ENCODE results near the gene TMEM89. TPM values are rescaled to one million over a fixed set of nuclear protein-coding genes. Genes with fewer than 3 reads are reported as not detected.
A peak's percentile ranks its signal among the peaks of the same experiment; 100 is the strongest.

Gene TMEM89
- polyA plus RNA-seq, 3 donors, result 0.21 TPM; not detected in 2

- Mint-ChIP-seq H3K27me3 (ENCODE audit: low read depth in 3 of 3) (peaks cover 5 to 6% (median 6%) of the 10 kb centered on the region in 3 donors), H3K36me3 (no peaks in the 10 kb centered on the region), H3K9me3 (no peaks in the 10 kb centered on the region), H3K4me3 (no peak overlapping the region), H3K27ac (no peak overlapping the region), H3K4me1 (no peaks in the 10 kb centered on the region)
- DNase-seq, result no peak
- H3K79me2 ChIP-seq (ENCODE audit: insufficient read depth, low read length), result no peaks in the 10 kb centered on the region
- H4K20me1 ChIP-seq (ENCODE audit: insufficient read depth, low read length), result no peaks in the 10 kb centered on the region
- no peak overlapping the region for H3K4me3 ChIP-seq (replicated peaks in 1 of 3; ENCODE audit: low read depth in 2 of 3, low read length in 3 of 3)
- no peaks in the 10 kb centered on the region for H3K9me3 ChIP-seq (replicated peaks in 1 of 2; ENCODE audit: control insufficient read depth in 1 of 2, insufficient read depth in 1 of 2, low read length in 2 of 2)
- no peak overlapping the region for H2AFZ ChIP-seq (ENCODE audit: insufficient read depth, low read depth, low read length, poor library complexity, severe bottlenecking)
- H3K36me3 ChIP-seq (replicated peaks in 1 of 2; ENCODE audit: control insufficient read depth in 1 of 2, insufficient read depth in 2 of 2, low read length in 2 of 2), result no peaks in the 10 kb centered on the region
- H3K4me1 ChIP-seq (ENCODE audit: control insufficient read depth in 1 of 2, insufficient read depth in 2 of 2, low read length in 2 of 2), result no peaks in the 10 kb centered on the region
- no peak for TF ChIP-seq CTCF (IDR thresholded peaks at IDR 0.05)
- H3K4me2 ChIP-seq (replicated peaks; ENCODE audit: extremely low read depth, low read length, poor library complexity, severe bottlenecking), result no peak overlapping the region
- H3K27ac ChIP-seq (ENCODE audit: low read depth in 1 of 2, low read length in 2 of 2), result no peak overlapping the region
- WGBS (ENCODE audit: insufficient coverage), result 97% methylated on average over 4 of the region's 7 CpGs
- intact Hi-C loops (cut with micrococcal nuclease), result loop anchor here in 1 of 2 donors (5.0 kb wide), 1 partner anchor 35 kb away; the partner anchor contains the start of gene UQCRC1
- H3K27me3 ChIP-seq (ENCODE audit: control insufficient read depth in 2 of 2, insufficient read depth in 2 of 2, low read length in 2 of 2), result no peaks in the 10 kb centered on the region
- no peak overlapping the region for H3K9ac ChIP-seq (ENCODE audit: insufficient read depth, low read length, poor library complexity, severe bottlenecking)
These were observed 49.1 kb downstream of the TMEM89 start for GRCh38 chr3:48572517-48572916.

- Mint-ChIP-seq H3K27ac (peak overlapping the region in 2 of 7 donors; percentile 42 to 50), H3K9me3 (no peaks in the 10 kb centered on the region), H3K36me3 (peaks cover 0 to 2% of the 10 kb centered on the region in 2 donors), H3K4me1 (peaks cover 2% of the 10 kb centered on the region), H3K27me3 (ENCODE audit: low read depth in 3 of 3) (peaks cover 4 to 6% (median 5%) of the 10 kb centered on the region in 3 donors), H3K4me3 (no peak overlapping the region)
- H3K27me3 ChIP-seq (ENCODE audit: control insufficient read depth in 2 of 2, insufficient read depth in 2 of 2, low read length in 2 of 2), result no peaks in the 10 kb centered on the region
- no peak for DNase-seq
- no peaks in the 10 kb centered on the region for H3K9me3 ChIP-seq (replicated peaks in 1 of 2; ENCODE audit: control insufficient read depth in 1 of 2, insufficient read depth in 1 of 2, low read length in 2 of 2)
- no peaks in the 10 kb centered on the region for H3K36me3 ChIP-seq (replicated peaks in 1 of 2; ENCODE audit: control insufficient read depth in 1 of 2, insufficient read depth in 2 of 2, low read length in 2 of 2)
- H3K79me2 ChIP-seq (ENCODE audit: insufficient read depth, low read length), result no peaks in the 10 kb centered on the region
- H3K9ac ChIP-seq (ENCODE audit: insufficient read depth, low read length, poor library complexity, severe bottlenecking), result no peak overlapping the region
- no peaks in the 10 kb centered on the region for H3K4me1 ChIP-seq (ENCODE audit: control insufficient read depth in 1 of 2, insufficient read depth in 2 of 2, low read length in 2 of 2)
- no peak overlapping the region for H3K4me2 ChIP-seq (replicated peaks; ENCODE audit: extremely low read depth, low read length, poor library complexity, severe bottlenecking)
- no peaks in the 10 kb centered on the region for H4K20me1 ChIP-seq (ENCODE audit: insufficient read depth, low read length)
- no peak for TF ChIP-seq CTCF (IDR thresholded peaks at IDR 0.05)
- H2AFZ ChIP-seq (ENCODE audit: insufficient read depth, low read depth, low read length, poor library complexity, severe bottlenecking), result no peak overlapping the region
- H3K4me3 ChIP-seq (replicated peaks in 1 of 3; ENCODE audit: low read depth in 2 of 3, low read length in 3 of 3), result no peak overlapping the region
- WGBS (ENCODE audit: insufficient coverage), result 98% methylated on average over 10 of the region's 12 CpGs
- no peak overlapping the region for H3K27ac ChIP-seq (ENCODE audit: low read depth in 1 of 2, low read length in 2 of 2)
- intact Hi-C loops (cut with micrococcal nuclease), result loop anchor here in 1 of 2 donors (5.0 kb wide), 1 partner anchor 35 kb away; the partner anchor contains the start of gene UQCRC1
These were observed 49.6 kb downstream of the TMEM89 start for GRCh38 chr3:48571938-48572337.

Other genes with a start within 250 kb of the TMEM89 start
- gene FBXW12, start 249.6 kb downstream of the TMEM89 start, polyA plus RNA-seq, result not detected
- 1 to 10 TPM in 1 of 3 donors, under 1 TPM in 1, not detected in 1; 0.14 to 4.3 TPM for gene PLXNB1, start 191.7 kb downstream of the TMEM89 start, polyA plus RNA-seq
- 1 to 10 TPM; 3.6 to 5.9 (median 5.4) TPM for gene CCDC51, start 181.7 kb downstream of the TMEM89 start, polyA plus RNA-seq
- gene TMA7, start 181.5 kb downstream of the TMEM89 start, polyA plus RNA-seq, result 100 to 1,000 TPM; 301 to 559 (median 478) TPM
- 1 to 10 TPM; 1.8 to 4.7 (median 2.8) TPM for gene ATRIP, start 175.0 kb downstream of the TMEM89 start, polyA plus RNA-seq
- gene SHISA5, start 117.6 kb downstream of the TMEM89 start, polyA plus RNA-seq, result 100 to 1,000 TPM; 147 to 266 (median 242) TPM
- gene PFKFB4, start 65.0 kb downstream of the TMEM89 start, polyA plus RNA-seq, result 10 to 100 TPM; 32.2 to 44.9 (median 34.9) TPM
- gene UCN2, start 58.0 kb downstream of the TMEM89 start, polyA plus RNA-seq, result under 1 TPM in 1 of 3 donors, not detected in 2; 0.61 TPM
- 1 to 10 TPM in 1 of 3 donors, under 1 TPM in 1, not detected in 1; 0.37 to 1.9 TPM for gene COL7A1, start 26.4 kb downstream of the TMEM89 start, polyA plus RNA-seq
- gene UQCRC1, start 12.1 kb downstream of the TMEM89 start, polyA plus RNA-seq, result 100 to 1,000 TPM; 326 to 409 (median 350) TPM
- gene SLC26A6, start 13.7 kb upstream of the TMEM89 start, polyA plus RNA-seq, result 10 to 100 TPM; 16.3 to 92.8 (median 20.4) TPM
- gene CELSR3, start 41.1 kb upstream of the TMEM89 start, polyA plus RNA-seq, result under 1 TPM in 1 of 3 donors, not detected in 2; 0.95 TPM
- gene NCKIPSD, start 64.1 kb upstream of the TMEM89 start, polyA plus RNA-seq, result 10 to 100 TPM in 1 of 3 donors, 1 to 10 TPM in 2; 4.2 to 14.8 (median 4.3) TPM
- 10 to 100 TPM; 16.5 to 53.8 (median 18.7) TPM for gene IP6K2, start 95.5 kb upstream of the TMEM89 start, polyA plus RNA-seq
- gene PRKAR2A, start 226.1 kb upstream of the TMEM89 start, polyA plus RNA-seq, result 10 to 100 TPM in 2 of 3 donors, 1 to 10 TPM in 1; 7.5 to 13.0 (median 12.3) TPM

Measured in CD14-positive monocyte (primary cell).